GM18520 (cell line): ENCODE measurements around the gene CUTC.

ENCODE experiments used
- ATAC-seq: cut with Tn5 transposase; IDR thresholded peaks from one replicate; pipeline ENCODE4 v1.9.1; 2021; ENCODE audit not compliant: unreplicated experiment

CUTC gene

GRCh38 chr10:99782447-99783286 is 50.6 kb downstream of the CUTC start, which contains the start of gene ABCC2:
Gene ABCC2 (plus strand): TSS chr10:99782640. CDS start chr10:99782845, 205 bp downstream.
- no peak for ATAC-seq

GRCh38 chr10:99784016-99784726 is 52.1 kb downstream of the CUTC start:
- ATAC-seq = no peak

- ATAC-seq = no peak
Observed at GRCh38 chr10:99784727-99785441, 52.9 kb downstream of the CUTC start.

- ATAC-seq = no peak
Observed at GRCh38 chr10:99785646-99786045, 53.6 kb downstream of the CUTC start.

DNA sequence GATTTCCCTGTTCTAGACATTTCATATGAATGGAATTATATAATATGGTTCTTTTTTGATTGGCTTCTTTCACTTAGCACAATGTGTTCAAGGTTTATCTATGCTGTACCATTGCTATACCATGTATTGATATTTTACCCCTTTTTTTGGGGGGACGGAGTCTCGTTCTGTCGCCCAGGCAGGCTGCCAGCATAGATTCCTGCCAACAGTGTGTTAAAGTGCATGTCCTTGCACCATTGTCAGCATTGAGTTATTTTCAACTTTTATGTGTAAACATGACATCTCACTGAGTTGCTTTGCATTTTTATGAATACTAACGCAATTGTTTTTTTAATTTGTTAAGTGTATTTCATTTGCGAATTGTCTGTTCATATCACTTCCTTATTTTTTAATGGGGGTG is 55.3 kb downstream of the CUTC start:
- ATAC-seq = no peak

DNA sequence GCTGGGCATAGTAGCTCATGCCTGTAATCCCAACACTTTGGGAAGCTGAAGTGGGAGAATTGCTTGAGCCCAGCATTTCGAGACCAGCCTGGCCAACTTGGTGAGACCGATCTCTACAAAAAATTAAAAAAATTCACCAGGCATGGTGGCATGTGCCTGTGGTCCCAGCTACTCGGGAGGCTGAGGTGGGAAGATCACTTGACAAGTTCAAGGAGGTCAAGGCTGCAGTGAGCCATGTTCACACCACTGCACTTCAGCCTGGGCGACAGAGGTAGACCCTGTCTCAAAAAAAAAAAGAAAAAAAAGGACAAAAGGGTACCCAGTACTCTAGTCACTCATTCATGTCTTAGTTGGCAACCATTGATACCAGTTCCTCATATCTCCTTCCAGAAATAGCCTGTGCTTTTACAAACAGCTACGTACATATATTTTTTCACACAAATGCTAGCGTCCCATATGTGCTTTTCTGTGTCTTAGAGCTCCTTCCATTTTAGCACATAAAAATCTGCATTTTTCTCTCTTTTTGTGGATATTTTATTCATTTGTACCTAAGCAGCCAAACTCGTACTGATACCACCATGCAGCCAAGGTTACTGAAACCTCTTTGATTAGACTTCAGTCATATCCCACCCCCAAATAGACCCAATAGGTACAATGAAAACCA is 55.9 kb downstream of the CUTC start:
- no peak for ATAC-seq

- no peak for ATAC-seq
Observed at GRCh38 chr10:99788598-99789256, 56.7 kb downstream of the CUTC start.

DNA sequence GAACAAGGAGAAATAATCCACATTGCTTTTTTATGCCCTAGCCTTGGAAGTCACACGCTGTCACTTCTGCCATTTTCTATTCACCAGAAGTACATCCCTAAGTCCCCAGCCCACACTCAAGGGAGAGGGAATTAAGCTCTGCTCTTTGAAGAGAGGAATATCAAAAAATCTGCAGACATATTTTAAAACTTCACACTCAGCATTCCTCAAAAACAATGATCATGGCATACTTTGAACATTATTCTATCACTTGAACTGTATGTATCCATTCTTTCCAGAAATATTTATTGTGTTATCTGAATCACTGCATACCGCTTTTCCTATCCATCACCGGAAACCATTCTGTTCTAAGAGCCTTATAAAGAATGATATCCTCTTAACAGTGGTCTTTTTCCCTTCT is 59.8 kb downstream of the CUTC start:
- no peak for ATAC-seq

DNA sequence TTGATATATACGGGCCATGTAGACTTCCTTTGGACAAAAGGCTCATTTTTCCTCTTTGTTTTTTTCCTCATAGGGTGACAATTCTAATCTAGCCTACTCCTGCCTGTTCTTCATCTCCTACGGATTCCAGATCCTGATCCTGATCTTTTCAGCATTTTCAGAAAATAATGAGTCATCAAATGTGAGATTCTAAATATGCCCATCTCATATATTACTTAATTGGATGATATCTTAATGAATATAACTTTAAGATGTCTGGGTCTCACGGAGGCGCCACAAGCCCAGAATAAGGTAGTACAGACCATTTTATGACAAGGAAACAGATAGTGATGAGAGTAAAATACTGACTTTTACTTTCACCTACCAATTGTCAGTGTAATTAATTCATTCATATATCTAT is 61.8 kb downstream of the CUTC start:
- no peak for ATAC-seq

DNA sequence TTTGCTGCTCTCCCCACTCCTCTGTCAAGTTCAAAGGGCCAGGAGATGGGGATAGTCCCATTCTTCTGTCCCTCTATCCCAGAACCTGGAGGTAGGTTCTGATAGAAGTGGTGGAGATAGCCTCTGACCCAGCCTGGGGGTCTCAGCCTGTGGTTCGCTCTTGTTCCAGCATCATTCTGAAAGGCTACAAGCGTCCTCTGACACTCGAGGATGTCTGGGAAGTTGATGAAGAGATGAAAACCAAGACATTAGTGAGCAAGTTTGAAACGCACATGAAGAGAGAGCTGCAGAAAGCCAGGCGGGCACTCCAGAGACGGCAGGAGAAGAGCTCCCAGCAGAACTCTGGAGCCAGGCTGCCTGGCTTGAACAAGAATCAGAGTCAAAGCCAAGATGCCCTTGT is 64.9 kb downstream of the CUTC start:
- ATAC-seq = no peak

- no peak for ATAC-seq
Observed at GRCh38 chr10:99798031-99798430, 66.0 kb downstream of the CUTC start.

DNA sequence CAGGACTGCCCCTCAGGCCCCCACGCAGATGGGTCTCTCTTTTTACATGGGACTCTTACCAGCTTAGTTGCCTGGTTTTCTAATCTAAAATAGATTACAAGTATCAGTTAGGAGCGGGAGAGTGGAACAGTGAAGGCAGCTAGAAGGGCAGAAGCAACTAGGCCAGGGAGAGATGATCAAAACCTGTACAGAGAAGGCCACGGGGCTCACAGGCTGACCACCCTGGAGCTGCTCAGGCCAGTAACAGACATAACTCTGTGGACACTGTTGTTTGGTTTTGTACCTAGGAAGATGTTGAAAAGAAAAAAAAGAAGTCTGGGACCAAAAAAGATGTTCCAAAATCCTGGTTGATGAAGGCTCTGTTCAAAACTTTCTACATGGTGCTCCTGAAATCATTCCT is 66.9 kb downstream of the CUTC start:
- no peak for ATAC-seq

DNA sequence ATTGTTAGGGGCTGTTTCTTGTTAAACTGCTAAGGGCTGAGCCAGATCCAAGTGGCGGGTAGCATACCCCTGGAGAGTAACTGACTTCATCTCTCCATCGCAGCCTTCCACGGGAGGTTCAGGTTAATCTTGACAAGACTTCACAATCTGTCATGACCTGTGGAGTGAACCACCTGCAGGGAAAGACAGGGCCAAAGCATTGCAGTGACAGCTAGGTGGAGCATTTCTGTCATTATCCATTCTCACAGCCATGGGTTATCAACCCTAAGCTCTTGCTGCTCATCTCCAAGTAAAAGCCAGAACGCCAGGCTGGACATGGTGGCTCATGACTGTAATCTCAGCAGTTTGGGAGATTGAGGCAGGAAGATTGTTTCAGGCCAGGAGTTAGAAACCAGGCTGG is 67.6 kb downstream of the CUTC start:
- ATAC-seq = no peak

DNA sequence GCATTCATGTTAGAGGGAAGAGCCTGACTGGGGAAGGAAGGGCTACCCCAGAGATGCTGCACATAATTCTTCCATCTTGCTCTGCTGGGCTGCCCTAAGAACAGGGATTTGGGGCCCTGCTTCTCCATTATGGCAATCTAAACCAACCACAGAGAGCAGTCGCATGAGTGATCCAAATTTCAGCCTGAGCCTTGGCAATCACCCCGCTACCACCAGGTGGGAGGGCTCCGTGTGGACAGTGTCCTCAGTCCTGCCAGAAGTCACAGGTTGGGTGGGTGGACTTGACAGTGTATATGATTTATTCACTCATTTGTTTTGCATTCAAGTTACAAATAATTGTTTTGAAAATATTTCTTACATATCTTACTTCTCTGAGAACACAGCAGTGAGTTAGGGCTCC is 72.4 kb downstream of the CUTC start:
- ATAC-seq = no peak

DNA sequence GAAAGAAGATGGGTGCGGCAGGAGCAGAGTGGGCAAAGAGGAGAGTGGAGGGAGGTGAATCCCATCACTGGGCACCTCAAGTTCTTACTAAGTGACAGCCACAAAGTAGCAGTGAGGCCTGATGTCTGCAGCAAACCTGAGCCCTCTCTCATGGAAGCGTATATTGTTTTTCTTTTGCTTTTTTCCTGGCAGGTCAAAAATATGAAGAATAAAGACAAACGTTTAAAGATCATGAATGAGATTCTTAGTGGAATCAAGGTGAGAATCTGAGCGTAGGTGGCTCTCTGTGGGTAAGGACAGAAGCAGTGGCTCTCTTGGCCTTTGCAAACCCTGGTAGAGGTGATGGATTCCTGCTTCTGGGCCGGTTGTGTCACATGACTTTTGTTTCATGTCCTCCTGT is 73.2 kb downstream of the CUTC start:
- ATAC-seq = no peak
